Transverse colon (tissue), 4 donors: Measurements from ENCODE around the gene UVRAG.

Source experiments
- CTCF ChIP-seq, 5 experiments: fragments of 200-600 bp in 3 of 5; fragments of 450-650 bp in 2 of 5; sonication (generic) in 3 of 5; IDR thresholded peaks; 1 replicate in 2 of 5; 2 replicates in 3 of 5; pipeline ENCODE4 v1.5.1; 2016 to 2017; ENCODE audit warnings: antibody characterized with exemption in 5 of 5, inconsistent platforms in 3 of 5, mild to moderate bottlenecking in 2 of 5, moderate library complexity in 1 of 5
- EP300 ChIP-seq: sonication (generic); formaldehyde crosslinking; IDR thresholded peaks from one replicate; pipeline ENCODE4 v1.6.1; 2017; ENCODE audit warnings: antibody characterized with exemption, low read depth
- POLR2A ChIP-seq: fragments of 450-650 bp; IDR thresholded peaks from one replicate; pipeline ENCODE4 v1.6.1; 2016; ENCODE audit warnings: antibody characterized with exemption, mild to moderate bottlenecking, moderate library complexity
- POLR2AphosphoS5 ChIP-seq, 3 donors: sonication (generic); formaldehyde crosslinking; IDR thresholded peaks; one replicate each; pipeline ENCODE4 v1.6.1; 2016; ENCODE audit warnings: antibody characterized with exemption in 3 of 3

- TF ChIP-seq POLR2AphosphoS5 (IDR thresholded peaks at IDR 0.05) (no peak), CTCF (IDR thresholded peaks at IDR 0.05) (no peak), POLR2A (no peak), EP300 (no peak)
These were observed 279.7 kb downstream of the UVRAG start for GRCh38 chr11:76094740-76095139.
